ENCODE measurements around the gene PADI4. TPM values are rescaled to one million over a fixed set of nuclear protein-coding genes. Genes with fewer than 3 reads are reported as not detected.

Gene PADI4
- total RNA-seq, 1 donor: not detected

GRCh38 chr1:17313530-17314309 is 5.7 kb downstream of the PADI4 start:
- Histone ChIP-seq H3K4me2 (ENCODE audit: insufficient read depth, low read length) (no peak overlapping the region), H4K20me1 (ENCODE audit: insufficient read depth, low read length) (no peaks in the 10 kb centered on the region), H3K27me3 (ENCODE audit: insufficient read depth, low read length) (peaks cover 18% of the 10 kb centered on the region), H3K9me3 (ENCODE audit: low read depth, low read length) (no peaks in the 10 kb centered on the region), H3K79me2 (ENCODE audit: insufficient read depth, low read length) (no peaks in the 10 kb centered on the region), H2AFZ (ENCODE audit: low read length) (no peak overlapping the region), H3K4me3 (ENCODE audit: insufficient read depth, low read length) (no peak overlapping the region), H3K27ac (ENCODE audit: low read depth, low read length) (no peak overlapping the region), H3K4me1 (ENCODE audit: insufficient read depth, low read length) (no peaks in the 10 kb centered on the region), H3K36me3 (ENCODE audit: insufficient read depth, low read length) (no peaks in the 10 kb centered on the region)
- DNase-seq (ENCODE audit: insufficient read length, low spot score, missing footprints): no peak
- TF ChIP-seq CTCF (IDR thresholded peaks at IDR 0.05; ENCODE audit: extremely low read depth, low read depth, low read length): no peak

GRCh38 chr1:17314491-17314971 is 6.5 kb downstream of the PADI4 start:
- DNase-seq (ENCODE audit: insufficient read length, low spot score, missing footprints): no peak
- H3K79me2 ChIP-seq (ENCODE audit: insufficient read depth, low read length): no peaks in the 10 kb centered on the region
- TF ChIP-seq CTCF (IDR thresholded peaks at IDR 0.05; ENCODE audit: extremely low read depth, low read depth, low read length): no peak

DNA sequence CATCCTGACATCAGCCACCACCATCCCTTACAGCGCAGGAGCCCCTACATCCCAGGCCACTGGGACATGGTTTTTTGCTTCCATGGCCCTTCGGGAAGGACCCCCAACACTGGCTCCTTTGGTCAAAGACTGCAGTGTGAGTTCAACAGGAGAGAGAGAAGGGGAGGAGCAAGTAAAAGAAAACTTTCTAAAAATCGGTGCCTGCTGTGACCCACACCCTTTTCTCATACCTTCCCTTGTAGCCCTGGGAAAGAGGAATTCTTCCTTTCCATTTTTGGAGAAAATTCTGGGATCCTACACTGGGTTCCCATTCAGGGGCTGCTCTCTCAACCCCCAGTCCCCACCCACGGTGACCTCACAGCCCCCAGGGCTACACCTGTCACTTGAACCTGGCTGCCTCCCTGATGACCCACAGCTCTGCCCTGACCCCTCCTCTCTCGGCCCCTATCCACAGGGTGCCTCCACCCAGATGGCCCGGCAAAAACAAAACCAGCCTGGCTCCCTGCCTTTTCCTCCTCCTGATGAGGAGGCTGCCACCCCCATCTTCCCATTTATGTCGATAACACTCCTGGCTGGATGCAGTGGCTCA is 7.6 kb downstream of the PADI4 start:
- Histone ChIP-seq H3K27me3 (ENCODE audit: insufficient read depth, low read length) (peaks cover 14% of the 10 kb centered on the region), H3K4me2 (ENCODE audit: insufficient read depth, low read length) (no peak overlapping the region), H2AFZ (ENCODE audit: low read length) (no peak overlapping the region), H3K27ac (ENCODE audit: low read depth, low read length) (no peak overlapping the region), H4K20me1 (ENCODE audit: insufficient read depth, low read length) (no peaks in the 10 kb centered on the region), H3K4me1 (ENCODE audit: insufficient read depth, low read length) (no peaks in the 10 kb centered on the region), H3K36me3 (ENCODE audit: insufficient read depth, low read length) (no peaks in the 10 kb centered on the region), H3K4me3 (ENCODE audit: insufficient read depth, low read length) (no peak overlapping the region), H3K9me3 (ENCODE audit: low read depth, low read length) (no peaks in the 10 kb centered on the region), H3K79me2 (ENCODE audit: insufficient read depth, low read length) (no peaks in the 10 kb centered on the region)
- DNase-seq (ENCODE audit: insufficient read length, low spot score, missing footprints): no peak
- no peak for TF ChIP-seq CTCF (IDR thresholded peaks at IDR 0.05; ENCODE audit: extremely low read depth, low read depth, low read length)

More at GRCh38 chr1:17314491-17314971, 6.5 kb downstream of the PADI4 start:
- Histone ChIP-seq H3K4me3 (ENCODE audit: insufficient read depth, low read length) (no peak overlapping the region), H3K4me1 (ENCODE audit: insufficient read depth, low read length) (no peaks in the 10 kb centered on the region), H2AFZ (ENCODE audit: low read length) (no peak overlapping the region), H3K4me2 (ENCODE audit: insufficient read depth, low read length) (no peak overlapping the region), H3K27ac (ENCODE audit: low read depth, low read length) (no peak overlapping the region), H4K20me1 (ENCODE audit: insufficient read depth, low read length) (no peaks in the 10 kb centered on the region), H3K9me3 (ENCODE audit: low read depth, low read length) (no peaks in the 10 kb centered on the region), H3K27me3 (ENCODE audit: insufficient read depth, low read length) (peaks cover 16% of the 10 kb centered on the region), H3K36me3 (ENCODE audit: insufficient read depth, low read length) (no peaks in the 10 kb centered on the region)

DNA sequence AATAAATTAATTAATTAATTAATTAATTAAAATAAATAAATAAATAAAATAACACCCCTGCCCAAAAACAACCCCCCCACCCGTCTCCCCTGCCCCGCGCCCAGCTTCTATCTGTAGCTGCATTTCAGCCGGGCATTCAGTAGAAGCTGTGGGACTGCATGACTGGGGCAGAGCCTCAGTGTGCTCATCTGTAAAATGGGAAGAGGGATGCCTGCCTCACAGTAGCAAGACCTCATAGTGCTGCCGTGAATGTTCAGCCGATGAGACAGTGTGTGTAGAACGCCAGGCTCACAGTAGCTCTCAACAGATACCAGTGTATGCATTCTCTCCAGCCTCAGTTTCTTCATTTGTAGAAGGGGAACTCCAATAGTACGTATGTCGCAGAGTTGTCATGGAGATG is 8.7 kb downstream of the PADI4 start:
- DNase-seq (ENCODE audit: insufficient read length, low spot score, missing footprints): no peak
- Histone ChIP-seq H3K9me3 (ENCODE audit: low read depth, low read length) (no peaks in the 10 kb centered on the region), H3K27ac (ENCODE audit: low read depth, low read length) (no peak overlapping the region), H3K36me3 (ENCODE audit: insufficient read depth, low read length) (no peaks in the 10 kb centered on the region), H3K4me2 (ENCODE audit: insufficient read depth, low read length) (no peak overlapping the region), H3K4me1 (ENCODE audit: insufficient read depth, low read length) (no peaks in the 10 kb centered on the region), H3K4me3 (ENCODE audit: insufficient read depth, low read length) (no peak overlapping the region), H3K27me3 (ENCODE audit: insufficient read depth, low read length) (peaks cover 17% of the 10 kb centered on the region), H4K20me1 (ENCODE audit: insufficient read depth, low read length) (no peaks in the 10 kb centered on the region), H2AFZ (ENCODE audit: low read length) (no peak overlapping the region), H3K79me2 (ENCODE audit: insufficient read depth, low read length) (no peaks in the 10 kb centered on the region)
- TF ChIP-seq CTCF (IDR thresholded peaks at IDR 0.05; ENCODE audit: extremely low read depth, low read depth, low read length): no peak

All from osteoblast (primary cell).